ENCODE data around the gene NAT8.
A peak's percentile ranks its signal among the peaks of the same experiment; 100 is the strongest.
"Not testable (repeated sequence)": the region's sequence is repeated elsewhere in the genome, so short reads cannot be mapped to it uniquely, and the experiment has no call there.

NAT8 gene

DNA sequence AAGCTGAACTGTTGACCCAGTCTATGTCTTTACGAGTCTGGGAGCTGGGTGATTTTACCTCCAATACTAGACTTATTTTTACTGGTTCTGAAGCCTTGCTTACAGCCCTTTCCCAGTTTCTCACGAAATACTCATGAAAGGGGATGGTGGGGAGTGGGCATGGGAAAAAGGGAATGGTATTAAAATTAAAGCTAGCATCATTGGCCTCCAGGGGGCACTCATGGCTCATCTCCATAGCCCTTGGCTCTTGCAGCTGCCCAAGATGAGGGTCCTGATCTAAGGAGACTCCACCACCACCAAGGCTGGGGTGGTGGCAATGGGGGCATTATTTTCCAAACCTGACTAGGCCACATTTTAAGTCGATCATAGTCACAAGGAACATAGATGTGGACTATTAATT lies 22.3 kb downstream of the NAT8 start:
- H3K27ac Mint-ChIP-seq, result not testable (repeated sequence)

DNA sequence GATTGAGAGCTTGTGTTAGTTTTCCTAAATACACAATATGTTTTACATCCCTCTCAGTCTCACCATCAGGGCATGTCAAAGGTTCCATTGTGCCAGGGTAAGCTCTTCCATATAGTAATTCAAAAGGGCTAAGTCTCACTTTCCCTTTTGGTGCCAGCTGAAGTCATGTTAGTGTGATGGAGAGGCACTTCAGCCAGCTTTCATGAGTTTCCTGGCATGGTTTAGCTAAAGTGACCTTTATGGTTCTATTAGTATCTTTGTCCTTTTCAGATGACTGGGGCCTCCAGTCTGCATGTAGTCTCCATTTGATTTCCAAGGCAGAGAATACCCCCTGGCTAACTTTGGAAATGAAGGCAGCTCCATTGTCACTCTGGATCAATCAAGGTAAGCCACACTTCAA lies 27.2 kb downstream of the NAT8 start:
- Mint-ChIP-seq H3K27me3 (ENCODE audit: low read depth) (no peaks in the 10 kb centered on the region), H3K9me3 (no peaks in the 10 kb centered on the region), H3K27ac (no peak overlapping the region), H3K36me3 (ENCODE audit: low read depth) (peaks cover 24% of the 10 kb centered on the region), H3K4me1 (no peaks in the 10 kb centered on the region), H3K4me3 (no peak overlapping the region)
- TF ChIP-seq, protein P1, sequence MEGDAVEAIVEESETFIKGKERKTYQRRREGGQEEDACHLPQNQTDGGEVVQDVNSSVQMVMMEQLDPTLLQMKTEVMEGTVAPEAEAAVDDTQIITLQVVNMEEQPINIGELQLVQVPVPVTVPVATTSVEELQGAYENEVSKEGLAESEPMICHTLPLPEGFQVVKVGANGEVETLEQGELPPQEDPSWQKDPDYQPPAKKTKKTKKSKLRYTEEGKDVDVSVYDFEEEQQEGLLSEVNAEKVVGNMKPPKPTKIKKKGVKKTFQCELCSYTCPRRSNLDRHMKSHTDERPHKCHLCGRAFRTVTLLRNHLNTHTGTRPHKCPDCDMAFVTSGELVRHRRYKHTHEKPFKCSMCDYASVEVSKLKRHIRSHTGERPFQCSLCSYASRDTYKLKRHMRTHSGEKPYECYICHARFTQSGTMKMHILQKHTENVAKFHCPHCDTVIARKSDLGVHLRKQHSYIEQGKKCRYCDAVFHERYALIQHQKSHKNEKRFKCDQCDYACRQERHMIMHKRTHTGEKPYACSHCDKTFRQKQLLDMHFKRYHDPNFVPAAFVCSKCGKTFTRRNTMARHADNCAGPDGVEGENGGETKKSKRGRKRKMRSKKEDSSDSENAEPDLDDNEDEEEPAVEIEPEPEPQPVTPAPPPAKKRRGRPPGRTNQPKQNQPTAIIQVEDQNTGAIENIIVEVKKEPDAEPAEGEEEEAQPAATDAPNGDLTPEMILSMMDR (IDR thresholded peaks at IDR 0.05; ENCODE audit: unreplicated experiment in 3 of 3), result no peak

More for the DNA sequence above, 22.3 kb downstream of the NAT8 start:
- TF ChIP-seq, protein P1 (IDR thresholded peaks at IDR 0.05; ENCODE audit: unreplicated experiment in 3 of 3), result peak in 1 of 3 experiments; percentile 24
- H3K4me3 Mint-ChIP-seq; H3K4me1 Mint-ChIP-seq; H3K27me3 Mint-ChIP-seq (ENCODE audit: low read depth); H3K9me3 Mint-ChIP-seq: not testable (repeated sequence)
- H3K36me3 Mint-ChIP-seq (ENCODE audit: low read depth), result peaks cover 15% of the 10 kb centered on the region

DNA sequence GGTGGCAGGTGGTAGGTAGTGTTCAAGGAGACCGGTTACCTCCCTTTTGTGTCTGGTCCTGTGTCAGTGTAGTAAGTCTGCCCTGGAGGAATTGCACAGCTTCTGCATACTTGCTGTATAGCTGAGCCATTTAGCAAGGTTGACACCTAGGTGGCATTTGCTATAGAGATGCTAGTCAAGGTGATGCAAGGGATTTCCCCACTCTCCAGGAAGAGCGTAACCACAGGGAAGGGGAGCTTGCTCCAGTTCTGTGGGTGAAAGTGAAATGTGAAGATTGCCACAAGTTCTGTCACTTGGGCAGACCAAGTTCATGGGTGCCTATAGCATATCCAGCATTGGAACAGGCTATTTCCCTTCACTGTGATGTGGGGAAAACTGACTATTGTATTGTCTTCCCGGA lies 28.1 kb downstream of the NAT8 start:
- H3K36me3 Mint-ChIP-seq (ENCODE audit: low read depth), result peaks cover 24% of the 10 kb centered on the region
- TF ChIP-seq, protein P1 (IDR thresholded peaks at IDR 0.05; ENCODE audit: unreplicated experiment in 3 of 3), result no peak
- no peaks in the 10 kb centered on the region for H3K9me3 Mint-ChIP-seq
- H3K4me1 Mint-ChIP-seq, result no peaks in the 10 kb centered on the region
- H3K27ac Mint-ChIP-seq, result no peak overlapping the region
- no peaks in the 10 kb centered on the region for H3K27me3 Mint-ChIP-seq (ENCODE audit: low read depth)
- no peak overlapping the region for H3K4me3 Mint-ChIP-seq

GRCh38 chr2:73611867-73612266 lies 30.4 kb downstream of the NAT8 start:
- no peaks in the 10 kb centered on the region for H3K4me1 Mint-ChIP-seq

GRCh38 chr2:73611193-73611592 lies 31.0 kb downstream of the NAT8 start:
- H3K27me3 Mint-ChIP-seq (ENCODE audit: low read depth), result no peaks in the 10 kb centered on the region
- H3K36me3 Mint-ChIP-seq (ENCODE audit: low read depth), result peaks cover 32% of the 10 kb centered on the region
- no peak overlapping the region for H3K27ac Mint-ChIP-seq
- H3K4me3 Mint-ChIP-seq, result no peak overlapping the region
- TF ChIP-seq, protein P1 (IDR thresholded peaks at IDR 0.05; ENCODE audit: unreplicated experiment in 3 of 3), result no peak
- H3K9me3 Mint-ChIP-seq, result no peaks in the 10 kb centered on the region
- no peaks in the 10 kb centered on the region for H3K4me1 Mint-ChIP-seq

More at GRCh38 chr2:73611867-73612266, 30.4 kb downstream of the NAT8 start:
- Mint-ChIP-seq H3K27ac (no peak overlapping the region), H3K9me3 (no peaks in the 10 kb centered on the region), H3K27me3 (ENCODE audit: low read depth) (no peaks in the 10 kb centered on the region), H3K36me3 (ENCODE audit: low read depth) (peaks cover 34% of the 10 kb centered on the region), H3K4me3 (no peak overlapping the region)
- TF ChIP-seq, protein P1 (IDR thresholded peaks at IDR 0.05; ENCODE audit: unreplicated experiment in 3 of 3), result no peak

DNA sequence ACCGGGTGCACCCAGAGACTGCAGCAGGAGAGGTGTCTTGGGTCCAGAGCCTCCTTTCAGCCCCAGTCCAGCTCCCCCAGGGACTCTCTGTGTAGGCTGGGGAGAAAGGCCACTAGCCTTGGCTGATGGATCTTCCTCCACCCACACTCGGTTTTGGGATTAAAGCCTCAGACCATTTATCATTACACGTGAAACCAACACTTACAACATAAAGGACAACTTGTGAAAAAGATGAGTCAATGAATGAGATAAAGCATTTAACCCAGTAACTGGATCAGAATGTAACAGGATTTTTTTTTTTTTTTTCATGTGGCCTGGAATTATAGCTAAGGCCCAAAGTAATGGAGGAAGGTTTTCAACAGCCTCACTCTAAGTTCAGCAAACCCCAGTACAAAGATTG lies 32.1 kb downstream of the NAT8 start:
- H3K36me3 Mint-ChIP-seq (ENCODE audit: low read depth), result peaks cover 26% of the 10 kb centered on the region
- H3K4me1 Mint-ChIP-seq, result no peaks in the 10 kb centered on the region
- no peaks in the 10 kb centered on the region for H3K27me3 Mint-ChIP-seq (ENCODE audit: low read depth)
- TF ChIP-seq, protein P1 (IDR thresholded peaks at IDR 0.05; ENCODE audit: unreplicated experiment in 3 of 3), result no peak
- H3K9me3 Mint-ChIP-seq, result no peaks in the 10 kb centered on the region
- H3K4me3 Mint-ChIP-seq, result no peak overlapping the region
- no peak overlapping the region for H3K27ac Mint-ChIP-seq

GRCh38 chr2:73604589-73604988 lies 37.6 kb downstream of the NAT8 start:
- not testable (repeated sequence) for H3K27ac Mint-ChIP-seq; H3K4me3 Mint-ChIP-seq; H3K27me3 Mint-ChIP-seq (ENCODE audit: low read depth); H3K9me3 Mint-ChIP-seq; H3K4me1 Mint-ChIP-seq
- peaks cover 51% of the 10 kb centered on the region for H3K36me3 Mint-ChIP-seq (ENCODE audit: low read depth)

- not testable (repeated sequence) for H3K27ac Mint-ChIP-seq; H3K4me1 Mint-ChIP-seq; H3K9me3 Mint-ChIP-seq; H3K27me3 Mint-ChIP-seq (ENCODE audit: low read depth); H3K4me3 Mint-ChIP-seq
- H3K36me3 Mint-ChIP-seq (ENCODE audit: low read depth), result peaks cover 48% of the 10 kb centered on the region
Observed at GRCh38 chr2:73603099-73603588, 39.1 kb downstream of the NAT8 start.
